Activated B cell treated with CpG ODN at 0.5 μM for 24 hours (primary cell): ENCODE data around the gene DNAAF5. TPM values are rescaled to one million over a fixed set of nuclear protein-coding genes. Genes with fewer than 3 reads are reported as not detected.

ENCODE experiments used
- ATAC-seq: fragments of 200-7000 bp; cut with Tn5 transposase; one replicate; pipeline ENCODE4 v1.10.0; 2021; ENCODE audit warnings: low read depth, mild to moderate bottlenecking, moderate library complexity
- CTCF ChIA-PET: fragments of 350-600 bp; sonication (Branson Sonifier 250); formaldehyde crosslinking; loops from one replicate; lab custom pipeline; 2021; ENCODE audit warnings: antibody characterized with exemption; lab: Charles Lee
- POLR2A ChIA-PET: fragments of 350-600 bp; sonication (Branson Sonifier 250); formaldehyde crosslinking; loops from one replicate; lab custom pipeline; 2021; ENCODE audit warnings: antibody characterized with exemption; lab: Charles Lee
- DNase-seq: peaks from one replicate; pipeline ENCODE4 v3.0.0; 2022
- H3K27ac Mint-ChIP-seq: one replicate; pipeline ENCODE4 v1.8.0; 2020; ENCODE audit warnings: mixed read lengths
- H3K27me3 Mint-ChIP-seq: one replicate; pipeline ENCODE4 v1.8.0; 2021; ENCODE audit warnings: mixed read lengths
- H3K36me3 Mint-ChIP-seq: one replicate; pipeline ENCODE4 v1.8.0; 2021; ENCODE audit warnings: low read depth, mixed read lengths
- H3K4me1 Mint-ChIP-seq: one replicate; pipeline ENCODE4 v1.8.0; 2021; ENCODE audit warnings: mixed read lengths
- H3K4me3 Mint-ChIP-seq: one replicate; pipeline ENCODE4 v1.8.0; 2020; ENCODE audit warnings: mild to moderate bottlenecking, mixed read lengths
- H3K9me3 Mint-ChIP-seq: one replicate; pipeline ENCODE4 v1.8.0; 2020; ENCODE audit warnings: mixed read lengths
- intact Hi-C: fragments of 100-400 bp; cut with micrococcal nuclease; formaldehyde crosslinking; loops from one replicate; pipeline ENCODE4 v1.15.1; 2024
- total RNA-seq: library from RNA; stranded (reverse); gene quantifications from 2 replicates; pipeline ENCODE4 v1.2.3, GENCODE V29; 2022
- TF ChIP-seq, protein P1 (sequence below): fragments of 200-600 bp; IDR thresholded peaks from one replicate; pipeline ENCODE4 v1.8.0; 2022; ENCODE audit warnings: antibody characterized with exemption, mild to moderate bottlenecking

DNAAF5 gene
- total RNA-seq, 1 donor from 2014 or later: 23.5 TPM

DNA sequence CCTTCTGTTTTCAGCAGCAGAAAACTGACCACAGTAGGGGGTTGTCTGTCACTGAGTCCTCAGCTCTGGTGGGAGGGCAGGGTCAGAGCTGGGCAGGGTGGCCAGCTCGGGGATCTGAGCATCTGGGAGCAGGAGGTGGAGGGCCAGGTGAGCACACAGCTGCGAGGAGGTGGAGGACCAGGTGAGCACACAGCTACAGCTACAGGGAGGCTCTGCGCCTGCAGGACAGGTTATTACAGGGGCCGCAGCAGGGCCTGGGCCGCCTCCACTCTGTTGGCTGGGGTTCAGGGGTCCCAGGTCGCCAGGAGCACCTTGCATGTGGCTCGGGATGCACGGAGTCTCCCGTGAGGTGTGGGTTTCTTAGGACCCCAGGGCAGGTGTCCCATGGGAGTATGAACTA is 53.0 kb downstream of the DNAAF5 start:
- Mint-ChIP-seq H3K9me3 (no peaks in the 10 kb centered on the region), H3K4me1 (no peaks in the 10 kb centered on the region), H3K4me3 (no peak overlapping the region), H3K27ac (no peak overlapping the region), H3K27me3 (no peaks in the 10 kb centered on the region), H3K36me3 (peaks cover 65% of the 10 kb centered on the region)
- intact Hi-C loops: no loop called here
- ChIA-PET CTCF (no interaction called here), POLR2A (no interaction called here)
- DNase-seq (no peak), ATAC-seq (no peak)
- TF ChIP-seq, protein P1, sequence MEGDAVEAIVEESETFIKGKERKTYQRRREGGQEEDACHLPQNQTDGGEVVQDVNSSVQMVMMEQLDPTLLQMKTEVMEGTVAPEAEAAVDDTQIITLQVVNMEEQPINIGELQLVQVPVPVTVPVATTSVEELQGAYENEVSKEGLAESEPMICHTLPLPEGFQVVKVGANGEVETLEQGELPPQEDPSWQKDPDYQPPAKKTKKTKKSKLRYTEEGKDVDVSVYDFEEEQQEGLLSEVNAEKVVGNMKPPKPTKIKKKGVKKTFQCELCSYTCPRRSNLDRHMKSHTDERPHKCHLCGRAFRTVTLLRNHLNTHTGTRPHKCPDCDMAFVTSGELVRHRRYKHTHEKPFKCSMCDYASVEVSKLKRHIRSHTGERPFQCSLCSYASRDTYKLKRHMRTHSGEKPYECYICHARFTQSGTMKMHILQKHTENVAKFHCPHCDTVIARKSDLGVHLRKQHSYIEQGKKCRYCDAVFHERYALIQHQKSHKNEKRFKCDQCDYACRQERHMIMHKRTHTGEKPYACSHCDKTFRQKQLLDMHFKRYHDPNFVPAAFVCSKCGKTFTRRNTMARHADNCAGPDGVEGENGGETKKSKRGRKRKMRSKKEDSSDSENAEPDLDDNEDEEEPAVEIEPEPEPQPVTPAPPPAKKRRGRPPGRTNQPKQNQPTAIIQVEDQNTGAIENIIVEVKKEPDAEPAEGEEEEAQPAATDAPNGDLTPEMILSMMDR: no peak

DNA sequence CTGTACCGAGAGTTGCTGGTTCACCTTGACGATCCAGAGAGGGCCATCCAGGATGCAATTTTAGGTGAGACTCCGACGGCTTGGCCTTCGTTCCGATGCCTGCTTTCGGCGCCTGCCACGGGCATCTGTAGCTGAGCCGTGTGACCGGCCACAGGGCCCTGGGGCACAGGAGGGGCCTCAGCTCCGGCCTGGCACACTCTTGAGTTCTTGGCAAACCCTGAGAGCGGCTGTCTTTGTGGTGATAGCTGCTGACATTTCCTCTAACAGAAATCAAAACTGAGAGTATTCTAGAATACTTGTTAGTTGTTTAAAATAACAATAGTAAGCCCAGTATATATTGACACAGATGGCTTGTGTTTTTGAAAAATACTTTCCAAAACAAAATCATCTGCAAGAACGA is 53.6 kb downstream of the DNAAF5 start:
- TF ChIP-seq, protein P1: no peak
- Mint-ChIP-seq H3K4me1 (no peaks in the 10 kb centered on the region), H3K9me3 (no peaks in the 10 kb centered on the region), H3K27me3 (no peaks in the 10 kb centered on the region), H3K27ac (no peak overlapping the region), H3K4me3 (no peak overlapping the region), H3K36me3 (peaks cover 66% of the 10 kb centered on the region)
- POLR2A ChIA-PET: no interaction called here
- DNase-seq (no peak), ATAC-seq (no peak)
- intact Hi-C loops: no loop called here
- CTCF ChIA-PET: no interaction called here

DNA sequence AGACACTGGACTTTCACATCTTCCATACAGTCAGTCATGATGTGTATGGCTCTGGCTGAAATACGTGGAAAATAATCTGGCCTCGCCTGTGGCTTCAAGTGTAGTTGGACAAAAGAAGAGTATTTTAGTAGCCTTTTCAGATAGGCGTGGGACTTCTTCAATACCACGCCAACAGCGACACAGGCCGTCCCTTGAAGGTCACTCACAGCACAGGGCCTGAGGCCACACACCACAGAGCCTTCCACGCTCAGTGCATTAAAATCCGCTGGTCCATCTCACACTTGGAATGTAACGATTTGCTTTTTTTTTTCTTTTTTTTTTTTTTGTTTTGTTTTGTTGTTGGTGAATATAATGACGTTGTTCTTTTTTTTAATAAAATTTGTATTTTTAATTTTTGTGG is 54.0 kb downstream of the DNAAF5 start:
- peaks cover 67% of the 10 kb centered on the region for H3K36me3 Mint-ChIP-seq
- DNase-seq (no peak), ATAC-seq (no peak)
- intact Hi-C loops: no loop called here
- TF ChIP-seq, protein P1: no peak
- no peaks in the 10 kb centered on the region for H3K27me3 Mint-ChIP-seq
- no peaks in the 10 kb centered on the region for H3K4me1 Mint-ChIP-seq
- no peak overlapping the region for H3K4me3 Mint-ChIP-seq
- H3K27ac Mint-ChIP-seq: no peak overlapping the region
- ChIA-PET CTCF (no interaction called here), POLR2A (no interaction called here)
- H3K9me3 Mint-ChIP-seq: no peaks in the 10 kb centered on the region

DNA sequence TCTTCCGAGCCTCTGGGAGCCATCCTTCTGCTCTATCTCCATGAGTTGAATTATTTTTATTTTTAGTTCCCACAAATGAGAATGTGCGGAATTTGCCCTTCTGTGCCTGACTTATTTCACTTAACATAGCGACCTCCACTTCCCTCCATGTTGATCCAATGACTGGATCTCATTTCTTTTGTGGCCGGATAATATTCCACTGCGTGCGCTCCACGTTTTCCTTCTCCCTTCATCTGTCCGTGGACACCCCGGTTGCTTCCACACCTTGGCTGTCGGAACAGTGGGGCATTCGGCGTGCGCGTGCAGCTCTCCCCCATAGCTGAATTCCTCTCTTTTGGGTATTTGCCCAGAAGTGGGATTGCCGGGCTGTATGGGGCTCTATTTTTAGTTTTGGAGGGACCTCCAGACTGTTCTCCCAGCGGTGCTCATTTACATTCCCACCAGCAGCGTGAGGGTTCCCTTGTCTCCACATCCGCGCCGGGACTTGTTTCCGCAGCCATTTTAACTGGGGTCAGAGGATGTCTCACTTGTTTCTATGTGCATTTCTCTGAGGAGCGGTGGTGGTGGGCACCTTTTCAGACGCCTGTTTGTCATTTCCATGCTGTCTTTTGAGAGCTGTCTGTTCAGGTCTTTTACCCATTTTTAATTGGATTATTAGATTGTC is 54.8 kb downstream of the DNAAF5 start:
- no peak overlapping the region for H3K27ac Mint-ChIP-seq
- peaks cover 66% of the 10 kb centered on the region for H3K36me3 Mint-ChIP-seq
- ATAC-seq (no peak), DNase-seq (no peak)
- intact Hi-C loops: no loop called here
- TF ChIP-seq, protein P1: no peak
- H3K9me3 Mint-ChIP-seq: no peaks in the 10 kb centered on the region
- no peaks in the 10 kb centered on the region for H3K4me1 Mint-ChIP-seq
- no peaks in the 10 kb centered on the region for H3K27me3 Mint-ChIP-seq
- CTCF ChIA-PET: no interaction called here
- no peak overlapping the region for H3K4me3 Mint-ChIP-seq
- POLR2A ChIA-PET: no interaction called here

DNA sequence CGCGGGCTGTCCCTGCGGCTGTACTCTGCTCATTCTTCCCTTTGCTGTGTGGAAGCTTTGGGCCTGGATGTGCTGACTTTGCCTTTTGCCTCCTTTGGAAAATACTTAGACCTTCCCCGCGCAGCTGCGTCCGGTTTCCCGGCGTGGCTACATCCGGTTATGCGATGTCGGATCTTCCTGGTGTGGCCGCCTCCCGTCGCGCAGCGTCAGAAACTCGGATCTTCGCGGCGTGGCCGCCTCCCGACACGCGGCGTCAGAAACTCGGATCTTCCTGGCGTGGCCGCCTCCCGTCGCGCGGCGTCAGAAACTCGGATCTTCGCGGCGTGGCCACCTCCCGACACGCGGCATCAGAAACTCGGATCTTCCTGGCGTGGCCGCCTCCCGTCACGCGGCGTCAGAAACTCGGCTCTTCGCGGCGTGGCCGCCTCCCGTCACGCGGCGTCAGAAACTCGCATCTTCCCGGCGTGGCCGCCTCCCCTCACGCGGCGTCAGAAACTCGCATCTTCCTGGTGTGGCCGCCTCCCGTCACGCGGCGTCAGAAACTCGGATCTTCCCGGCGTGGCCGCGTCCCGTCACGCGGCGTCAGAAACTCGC is 55.5 kb downstream of the DNAAF5 start:
- ATAC-seq (no peak), DNase-seq (no peak)
- H3K9me3 Mint-ChIP-seq: no peaks in the 10 kb centered on the region
- ChIA-PET CTCF (no interaction called here), POLR2A (no interaction called here)
- no peak overlapping the region for H3K4me3 Mint-ChIP-seq
- no peaks in the 10 kb centered on the region for H3K4me1 Mint-ChIP-seq
- H3K36me3 Mint-ChIP-seq: peaks cover 63% of the 10 kb centered on the region
- intact Hi-C loops: no loop called here
- no peaks in the 10 kb centered on the region for H3K27me3 Mint-ChIP-seq
- TF ChIP-seq, protein P1: no peak
- no peak overlapping the region for H3K27ac Mint-ChIP-seq
